GM12878 (cell line): ENCODE results near the gene NUDT22. TPM values are rescaled to one million over a fixed set of nuclear protein-coding genes. Genes with fewer than 3 reads are reported as not detected.

Source experiments
- ATAC-seq: fragments of 200-7000 bp; cut with Tn5 transposase; 3 replicates; pipeline ENCODE4 v1.9.1; 2020; ENCODE audit warnings: mild to moderate bottlenecking, moderate library complexity
- BruUV-seq: library from RNA; stranded (reverse); fragments of 400-500 nt; replicated peaks from 2 replicates; lab custom pipeline; 2021; lab: Mats Ljungman, UMichigan
- CTCF ChIA-PET: fragments of 300-600 bp; sonication (Branson Sonifier 250); formaldehyde crosslinking; extraction: SDS; loops from one replicate; lab custom pipeline; 2021; ENCODE audit warnings: inconsistent platforms; lab: Yijun Ruan, JAX
- POLR2A ChIA-PET: fragments of 350-600 bp; formaldehyde crosslinking; extraction: SDS; loops from one replicate; lab custom pipeline; 2021; ENCODE audit warnings: inconsistent platforms; lab: Charles Lee
- RAD21 ChIA-PET: fragments of 300-600 bp; sonication (Branson Sonifier 250); formaldehyde crosslinking; loops from one replicate; lab custom pipeline; 2023; ENCODE audit warnings: antibody characterized with exemption; ENCODE audit not compliant: unreplicated experiment; lab: Charles Lee
- SMC1A ChIA-PET: fragments of 300-600 bp; sonication (Branson Sonifier 250); formaldehyde crosslinking; loops from one replicate; lab custom pipeline; 2023; ENCODE audit not compliant: unreplicated experiment, uncharacterized antibody; lab: Charles Lee
- DNase-seq: peaks from one replicate; pipeline ENCODE4 v3.0.0-alpha.2; 2011; ENCODE audit warnings: low read depth, low spot score
- FAIRE-seq: peaks from 3 replicates; lab custom pipeline; 2011; peaks lifted over from hg19 to GRCh38; lab: Jason Lieb, UNC
- H2AFZ ChIP-seq: 2 replicates; pipeline ENCODE4 v1.6.0; 2011; ENCODE audit warnings: low read depth, low read length, control low read depth; ENCODE audit not compliant: control insufficient read depth
- H3K27ac ChIP-seq: 2 replicates; pipeline ENCODE4 v1.5.1; 2011; ENCODE audit warnings: control low read depth; ENCODE audit not compliant: control insufficient read depth, insufficient read depth
- H3K27me3 ChIP-seq, 2 experiments: replicated peaks in 1 of 2; 2 replicates each; pipeline versions ENCODE4 v1.6.0 to v1.6.1; 2011; ENCODE audit warnings: low read length in 1 of 2; ENCODE audit not compliant: control insufficient read depth in 2 of 2, insufficient read depth in 2 of 2
- H3K36me3 ChIP-seq, 2 experiments: 2 replicates each; pipeline ENCODE4 v1.5.1; 2011; ENCODE audit warnings: low read length in 1 of 2; ENCODE audit not compliant: control insufficient read depth in 2 of 2, insufficient read depth in 2 of 2
- H3K4me1 ChIP-seq: 2 replicates; pipeline ENCODE4 v1.6.1; 2011; ENCODE audit warnings: mild to moderate bottlenecking, low read length, moderate library complexity, mixed read lengths; ENCODE audit not compliant: control insufficient read depth, insufficient read depth
- H3K4me2 ChIP-seq: 2 replicates; pipeline ENCODE4 v1.6.0; 2011; ENCODE audit warnings: control low read depth; ENCODE audit not compliant: control insufficient read depth, insufficient read depth
- H3K4me3 ChIP-seq: fragments of 200-600 bp; sonication (generic); 2 replicates; pipeline ENCODE4 v1.5.1; 2016
- H3K79me2 ChIP-seq: 2 replicates; pipeline ENCODE4 v1.6.0; 2011; ENCODE audit warnings: low read length; ENCODE audit not compliant: control insufficient read depth, insufficient read depth
- H3K9ac ChIP-seq: 2 replicates; pipeline ENCODE4 v1.8.0; 2011; ENCODE audit warnings: low read length, control low read depth, mixed read lengths; ENCODE audit not compliant: control insufficient read depth, insufficient read depth
- H3K9me3 ChIP-seq: replicated peaks from 3 replicates; pipeline ENCODE4 v1.5.1; 2011; ENCODE audit warnings: mild to moderate bottlenecking, low read length; ENCODE audit not compliant: control insufficient read depth, insufficient read depth
- H4K20me1 ChIP-seq: 2 replicates; pipeline ENCODE4 v1.6.0; 2011; ENCODE audit not compliant: control insufficient read depth, insufficient read depth
- IKZF1 ChIP-seq: fragments of 450-650 bp; conservative IDR thresholded peaks from 2 replicates; pipeline ENCODE4 v1.6.1; 2017; ENCODE audit warnings: antibody characterized with exemption, mild to moderate bottlenecking
- IRF4 ChIP-seq: IDR thresholded peaks from 2 replicates; pipeline ENCODE4 v1.6.1; 2011; ENCODE audit warnings: low read depth, low read length
- MEF2A ChIP-seq: IDR thresholded peaks from 2 replicates; pipeline ENCODE4 v1.6.1; 2011; ENCODE audit warnings: low read depth, mild to moderate bottlenecking, low read length, moderate library complexity; ENCODE audit not compliant: insufficient read depth
- WGBS: methylation state at CpG from one replicate; pipeline ENCODE4 v1.1.6; 2016; ENCODE audit warnings: low lambda C conversion rate; ENCODE audit not compliant: insufficient replicate concordance, insufficient coverage; ENCODE audit errors: missing lambda C conversion rate; 5-methylcytosine and 5-hydroxymethylcytosine counted together
- in situ Hi-C: fragments of 300-500 bp; cut with MboI; formaldehyde crosslinking; loops from 9 replicates; pipeline ENCODE4 v1.14.3; 2018; ENCODE audit warnings: mixed read lengths
- intact Hi-C: fragments of 100-400 bp; cut with micrococcal nuclease; formaldehyde crosslinking; loops from one replicate; pipeline ENCODE4 v1.14.2; 2022; ENCODE audit not compliant: unreplicated experiment
- polyA plus RNA-seq, 11 experiments: library from polyadenylated mRNA; depleted of rRNA in 4 of 11; unstranded in 6 of 11; stranded (reverse) in 5 of 11; fragments of >200 nt; fragmentation: Nextera tagmentation in 4 of 11; fragmentation: Illumina TruSeq in 1 of 11; extraction: Ambion mirVana in 4 of 11; extraction: Trizol in 1 of 11; gene quantifications; 1 replicate in 1 of 11; 2 replicates in 10 of 11; pipeline versions ENCODE4 v1.2.1 to v1.2.3, GENCODE V29; 2011 to 2016; ENCODE audit warnings: inconsistent platforms in 2 of 11, missing spikeins in 2 of 11, low read depth in 1 of 11
- total RNA-seq, 4 experiments: library from RNA; depleted of rRNA in 3 of 4; stranded (reverse); fragments of >200 nt in 3 of 4; fragmentation: Illumina TruSeq in 1 of 4; extraction: Trizol in 1 of 4; gene quantifications; 2 replicates each; pipeline versions ENCODE4 v1.2.1 to v1.2.3, GENCODE V29; 2013 to 2021
- TF ChIP-seq, protein P1 (sequence below): fragments of 450-650 bp; IDR thresholded peaks from 2 replicates; pipeline ENCODE4 v1.6.1; 2017; ENCODE audit warnings: borderline replicate concordance
- TF ChIP-seq, protein P2 (sequence below): IDR thresholded peaks from 2 replicates; pipeline ENCODE4 v1.6.1; 2011; ENCODE audit warnings: low read depth, mild to moderate bottlenecking, low read length, moderate library complexity, borderline replicate concordance; ENCODE audit errors: extremely low read depth
- TF ChIP-seq, protein P3 (sequence below): fragments of 450-650 bp; formaldehyde crosslinking; IDR thresholded peaks from 2 replicates; pipeline ENCODE4 v1.4.0; 2020; ENCODE audit warnings: mild to moderate bottlenecking, moderate library complexity
- TF ChIP-seq, protein P4 (sequence below): fragments of 450-650 bp; IDR thresholded peaks from 2 replicates; pipeline ENCODE4 v1.6.1; 2017; ENCODE audit warnings: low read depth, mild to moderate bottlenecking, moderate library complexity
- TF ChIP-seq, protein P5 (sequence below): fragments of 450-650 bp; IDR thresholded peaks from 2 replicates; pipeline ENCODE4 v1.6.1; 2017; ENCODE audit warnings: mild to moderate bottlenecking, moderate library complexity

Gene NUDT22
- total and polyA plus RNA-seq, 10 of the 15 experiments (the other 5 are each of a cell fraction or from before 2014, with no cell fraction given): 6.7 to 115 (median 64.7) TPM

DNA sequence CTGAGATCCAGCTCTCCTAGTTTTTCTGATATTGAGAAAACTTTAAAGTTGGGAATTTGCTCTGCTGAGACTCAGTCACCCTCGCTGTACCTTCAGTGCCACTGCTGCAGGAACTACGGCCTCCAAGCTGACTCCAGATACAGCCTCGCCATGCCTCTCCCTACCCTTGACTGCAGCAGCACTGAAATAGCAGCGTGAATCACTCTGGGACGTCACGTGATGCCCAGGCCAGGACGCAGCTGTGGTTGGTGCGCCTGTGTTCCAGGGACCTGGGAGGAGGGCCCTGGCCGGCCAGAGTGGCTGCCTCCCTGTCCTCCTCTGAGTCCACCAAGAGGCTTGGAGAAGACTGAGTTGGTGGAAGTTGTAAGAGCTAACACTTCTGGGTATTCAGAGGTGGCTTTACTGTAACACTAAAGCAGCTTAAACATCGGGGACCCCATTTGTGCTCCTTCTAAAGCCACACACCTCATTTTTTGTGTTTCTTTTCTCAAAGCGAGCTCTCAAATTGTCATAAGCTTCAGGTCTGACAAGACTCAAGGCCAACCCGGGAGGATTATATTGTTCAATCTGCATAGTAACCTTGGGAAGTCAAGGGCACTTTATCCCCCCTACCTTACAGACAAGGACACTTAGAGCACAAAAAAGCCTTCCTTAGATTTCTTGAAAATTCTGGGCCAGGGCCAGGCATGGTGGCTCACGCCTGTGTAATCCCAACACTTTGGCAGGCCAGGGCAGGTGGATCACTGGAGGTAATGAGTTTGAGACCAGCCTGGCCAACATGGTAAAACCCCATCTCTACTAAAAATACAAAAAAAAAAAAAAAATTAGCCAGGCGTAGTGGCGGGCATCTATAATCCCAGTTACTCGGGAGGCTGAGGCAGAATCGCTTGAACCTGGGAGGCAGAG is 44.3 kb upstream of the NUDT22 start:
- Histone ChIP-seq H3K27ac (peak overlapping the region; percentile 42), H3K4me3 (peak overlapping the region; percentile 5; the same call in 1 of the 2 replicates), H3K4me2 (peak overlapping the region; percentile 85), H3K79me2 (peaks cover 22% of the 10 kb centered on the region), H3K4me1 (peaks cover 28% of the 10 kb centered on the region), H4K20me1 (peaks cover 3% of the 10 kb centered on the region; the same call in 1 of the 2 replicates), H2AFZ (peak overlapping the region; percentile 82), H3K9ac (peak overlapping the region; percentile 18; the same call in 1 of the 2 replicates), H3K9me3 (no peaks in the 10 kb centered on the region), H3K36me3 (no peaks in the 10 kb centered on the region), H3K27me3 (no peaks in the 10 kb centered on the region)
- ChIA-PET RAD21 (interaction anchor here (0.8 to 1.6 kb wide), 2 partner anchors 17 to 23 kb away, joined by 3 to 8 read pairs; no protein-coding TSS in a partner anchor), POLR2A (interaction anchor here (0.6 to 1.3 kb wide), 5 partner anchors 9 to 1414 kb away, joined by 3 to 8 read pairs (median 3); partner anchors contain the start of genes FERMT3, NUDT22 and TRPT1), SMC1A (interaction anchor here (0.7 kb wide), 1 partner anchor 43 kb away, joined by 4 read pairs; no protein-coding TSS in a partner anchor), CTCF (interaction anchor here (0.6 to 1.7 kb wide), 8 partner anchors 12 to 507 kb away, joined by 3 to 5 read pairs (median 3); partner anchors contain the start of genes MACROD1 and PRDX5)
- FAIRE-seq (no peak), DNase-seq (no peak), ATAC-seq (peak; percentile 13)
- 91% methylated on average over 17 of the region's 17 CpGs for WGBS
- BruUV-seq: no TSS peak
- in situ Hi-C loops: no loop called here
- intact Hi-C loops: no loop called here
- peak; percentile 27; the same call in 1 of the 2 replicates for TF ChIP-seq IKZF1
- TF ChIP-seq, protein P1, sequence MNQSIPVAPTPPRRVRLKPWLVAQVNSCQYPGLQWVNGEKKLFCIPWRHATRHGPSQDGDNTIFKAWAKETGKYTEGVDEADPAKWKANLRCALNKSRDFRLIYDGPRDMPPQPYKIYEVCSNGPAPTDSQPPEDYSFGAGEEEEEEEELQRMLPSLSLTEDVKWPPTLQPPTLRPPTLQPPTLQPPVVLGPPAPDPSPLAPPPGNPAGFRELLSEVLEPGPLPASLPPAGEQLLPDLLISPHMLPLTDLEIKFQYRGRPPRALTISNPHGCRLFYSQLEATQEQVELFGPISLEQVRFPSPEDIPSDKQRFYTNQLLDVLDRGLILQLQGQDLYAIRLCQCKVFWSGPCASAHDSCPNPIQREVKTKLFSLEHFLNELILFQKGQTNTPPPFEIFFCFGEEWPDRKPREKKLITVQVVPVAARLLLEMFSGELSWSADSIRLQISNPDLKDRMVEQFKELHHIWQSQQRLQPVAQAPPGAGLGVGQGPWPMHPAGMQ: no peak
- TF ChIP-seq, protein P2, sequence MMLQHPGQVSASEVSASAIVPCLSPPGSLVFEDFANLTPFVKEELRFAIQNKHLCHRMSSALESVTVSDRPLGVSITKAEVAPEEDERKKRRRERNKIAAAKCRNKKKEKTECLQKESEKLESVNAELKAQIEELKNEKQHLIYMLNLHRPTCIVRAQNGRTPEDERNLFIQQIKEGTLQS: peak; percentile 75; the same call in 1 of the 2 replicates
- TF ChIP-seq, protein P3, sequence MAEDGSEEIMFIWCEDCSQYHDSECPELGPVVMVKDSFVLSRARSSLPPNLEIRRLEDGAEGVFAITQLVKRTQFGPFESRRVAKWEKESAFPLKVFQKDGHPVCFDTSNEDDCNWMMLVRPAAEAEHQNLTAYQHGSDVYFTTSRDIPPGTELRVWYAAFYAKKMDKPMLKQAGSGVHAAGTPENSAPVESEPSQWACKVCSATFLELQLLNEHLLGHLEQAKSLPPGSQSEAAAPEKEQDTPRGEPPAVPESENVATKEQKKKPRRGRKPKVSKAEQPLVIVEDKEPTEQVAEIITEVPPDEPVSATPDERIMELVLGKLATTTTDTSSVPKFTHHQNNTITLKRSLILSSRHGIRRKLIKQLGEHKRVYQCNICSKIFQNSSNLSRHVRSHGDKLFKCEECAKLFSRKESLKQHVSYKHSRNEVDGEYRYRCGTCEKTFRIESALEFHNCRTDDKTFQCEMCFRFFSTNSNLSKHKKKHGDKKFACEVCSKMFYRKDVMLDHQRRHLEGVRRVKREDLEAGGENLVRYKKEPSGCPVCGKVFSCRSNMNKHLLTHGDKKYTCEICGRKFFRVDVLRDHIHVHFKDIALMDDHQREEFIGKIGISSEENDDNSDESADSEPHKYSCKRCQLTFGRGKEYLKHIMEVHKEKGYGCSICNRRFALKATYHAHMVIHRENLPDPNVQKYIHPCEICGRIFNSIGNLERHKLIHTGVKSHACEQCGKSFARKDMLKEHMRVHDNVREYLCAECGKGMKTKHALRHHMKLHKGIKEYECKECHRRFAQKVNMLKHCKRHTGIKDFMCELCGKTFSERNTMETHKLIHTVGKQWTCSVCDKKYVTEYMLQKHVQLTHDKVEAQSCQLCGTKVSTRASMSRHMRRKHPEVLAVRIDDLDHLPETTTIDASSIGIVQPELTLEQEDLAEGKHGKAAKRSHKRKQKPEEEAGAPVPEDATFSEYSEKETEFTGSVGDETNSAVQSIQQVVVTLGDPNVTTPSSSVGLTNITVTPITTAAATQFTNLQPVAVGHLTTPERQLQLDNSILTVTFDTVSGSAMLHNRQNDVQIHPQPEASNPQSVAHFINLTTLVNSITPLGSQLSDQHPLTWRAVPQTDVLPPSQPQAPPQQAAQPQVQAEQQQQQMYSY (CRISPR knock-in tag): 0 out of 2 replicates have a peak, but pooled peaks have one; percentile 46
- TF ChIP-seq, protein P4, sequence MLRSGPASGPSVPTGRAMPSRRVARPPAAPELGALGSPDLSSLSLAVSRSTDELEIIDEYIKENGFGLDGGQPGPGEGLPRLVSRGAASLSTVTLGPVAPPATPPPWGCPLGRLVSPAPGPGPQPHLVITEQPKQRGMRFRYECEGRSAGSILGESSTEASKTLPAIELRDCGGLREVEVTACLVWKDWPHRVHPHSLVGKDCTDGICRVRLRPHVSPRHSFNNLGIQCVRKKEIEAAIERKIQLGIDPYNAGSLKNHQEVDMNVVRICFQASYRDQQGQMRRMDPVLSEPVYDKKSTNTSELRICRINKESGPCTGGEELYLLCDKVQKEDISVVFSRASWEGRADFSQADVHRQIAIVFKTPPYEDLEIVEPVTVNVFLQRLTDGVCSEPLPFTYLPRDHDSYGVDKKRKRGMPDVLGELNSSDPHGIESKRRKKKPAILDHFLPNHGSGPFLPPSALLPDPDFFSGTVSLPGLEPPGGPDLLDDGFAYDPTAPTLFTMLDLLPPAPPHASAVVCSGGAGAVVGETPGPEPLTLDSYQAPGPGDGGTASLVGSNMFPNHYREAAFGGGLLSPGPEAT: no peak
- TF ChIP-seq IRF4: 0 out of 2 replicates have a peak, but pooled peaks have one; percentile 22
- TF ChIP-seq MEF2A: peak; percentile 72; the same call in 1 of the 2 replicates
- TF ChIP-seq, protein P5, sequence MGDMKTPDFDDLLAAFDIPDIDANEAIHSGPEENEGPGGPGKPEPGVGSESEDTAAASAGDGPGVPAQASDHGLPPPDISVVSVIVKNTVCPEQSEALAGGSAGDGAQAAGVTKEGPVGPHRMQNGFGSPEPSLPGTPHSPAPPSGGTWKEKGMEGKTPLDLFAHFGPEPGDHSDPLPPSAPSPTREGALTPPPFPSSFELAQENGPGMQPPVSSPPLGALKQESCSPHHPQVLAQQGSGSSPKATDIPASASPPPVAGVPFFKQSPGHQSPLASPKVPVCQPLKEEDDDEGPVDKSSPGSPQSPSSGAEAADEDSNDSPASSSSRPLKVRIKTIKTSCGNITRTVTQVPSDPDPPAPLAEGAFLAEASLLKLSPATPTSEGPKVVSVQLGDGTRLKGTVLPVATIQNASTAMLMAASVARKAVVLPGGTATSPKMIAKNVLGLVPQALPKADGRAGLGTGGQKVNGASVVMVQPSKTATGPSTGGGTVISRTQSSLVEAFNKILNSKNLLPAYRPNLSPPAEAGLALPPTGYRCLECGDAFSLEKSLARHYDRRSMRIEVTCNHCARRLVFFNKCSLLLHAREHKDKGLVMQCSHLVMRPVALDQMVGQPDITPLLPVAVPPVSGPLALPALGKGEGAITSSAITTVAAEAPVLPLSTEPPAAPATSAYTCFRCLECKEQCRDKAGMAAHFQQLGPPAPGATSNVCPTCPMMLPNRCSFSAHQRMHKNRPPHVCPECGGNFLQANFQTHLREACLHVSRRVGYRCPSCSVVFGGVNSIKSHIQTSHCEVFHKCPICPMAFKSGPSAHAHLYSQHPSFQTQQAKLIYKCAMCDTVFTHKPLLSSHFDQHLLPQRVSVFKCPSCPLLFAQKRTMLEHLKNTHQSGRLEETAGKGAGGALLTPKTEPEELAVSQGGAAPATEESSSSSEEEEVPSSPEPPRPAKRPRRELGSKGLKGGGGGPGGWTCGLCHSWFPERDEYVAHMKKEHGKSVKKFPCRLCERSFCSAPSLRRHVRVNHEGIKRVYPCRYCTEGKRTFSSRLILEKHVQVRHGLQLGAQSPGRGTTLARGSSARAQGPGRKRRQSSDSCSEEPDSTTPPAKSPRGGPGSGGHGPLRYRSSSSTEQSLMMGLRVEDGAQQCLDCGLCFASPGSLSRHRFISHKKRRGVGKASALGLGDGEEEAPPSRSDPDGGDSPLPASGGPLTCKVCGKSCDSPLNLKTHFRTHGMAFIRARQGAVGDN: 0 out of 2 replicates have a peak, but pooled peaks have one; percentile 38
